HepG2 (cell line): ENCODE data around the gene HSPB6. TPM values are rescaled to one million over a fixed set of nuclear protein-coding genes. Genes with fewer than 3 reads are reported as not detected.

Experiments
- ELF4 ChIP-seq: sonication (generic); formaldehyde crosslinking; IDR thresholded peaks from 2 replicates; pipeline ENCODE4 v1.5.0; 2020; ENCODE audit warnings: missing genetic modification reagents, mild to moderate bottlenecking, moderate library complexity, borderline replicate concordance
- FOXA3 ChIP-seq: IDR thresholded peaks from 2 replicates; pipeline ENCODE4 v1.6.1; 2016; ENCODE audit warnings: missing genetic modification reagents, missing compliant biosample characterization
- FOXP1 ChIP-seq, 2 experiments: fragments of 450-650 bp in 1 of 2; IDR thresholded peaks; 2 replicates each; pipeline ENCODE4 v1.6.1; 2017 to 2018; ENCODE audit warnings: antibody characterized with exemption in 1 of 2
- HDAC6 ChIP-seq: fragments of 200-600 bp; sonication (generic); IDR thresholded peaks from 2 replicates; pipeline ENCODE4 v1.7.0; 2017; ENCODE audit warnings: mild to moderate bottlenecking, antibody characterized with exemption, low read length, low read depth
- HOXA7 ChIP-seq: sonication (generic); formaldehyde crosslinking; IDR thresholded peaks from 2 replicates; pipeline ENCODE4 v1.8.1; 2022; ENCODE audit warnings: mild to moderate bottlenecking, missing genetic modification reagents, moderate library complexity
- KDM2A ChIP-seq: sonication (generic); formaldehyde crosslinking; IDR thresholded peaks from 2 replicates; pipeline ENCODE4 v1.4.0; 2020; ENCODE audit warnings: low read depth, missing genetic modification reagents, borderline replicate concordance
- KLF16 ChIP-seq, 2 experiments: sonication (generic) in 1 of 2; formaldehyde crosslinking in 1 of 2; IDR thresholded peaks; 2 replicates each; pipeline versions ENCODE4 v1.6.1 to v1.8.0; 2016 to 2023; ENCODE audit warnings: missing genetic modification reagents in 2 of 2, missing compliant biosample characterization in 1 of 2
- KLF6 ChIP-seq: IDR thresholded peaks from 2 replicates; pipeline ENCODE4 v1.8.0; 2016; ENCODE audit warnings: missing biosample characterization, missing genetic modification reagents
- MAFK ChIP-seq, 2 experiments: IDR thresholded peaks in 1 of 2; conservative IDR thresholded peaks in 1 of 2; 2 replicates each; pipeline ENCODE4 v1.6.1; 2011; ENCODE audit warnings: improper control_type of control experiment in 2 of 2, low read length in 2 of 2
- NFYB ChIP-seq: sonication (generic); formaldehyde crosslinking; IDR thresholded peaks from 2 replicates; pipeline ENCODE4 v1.4.0; 2020; ENCODE audit warnings: missing genetic modification reagents
- ZNF205 ChIP-seq: IDR thresholded peaks from 2 replicates; pipeline ENCODE4 v1.6.1; 2018; ENCODE audit warnings: missing biosample characterization, missing genetic modification reagents
- ZNF234 ChIP-seq: sonication (generic); formaldehyde crosslinking; conservative IDR thresholded peaks from 2 replicates; pipeline ENCODE4 v1.5.1; 2020; ENCODE audit warnings: mild to moderate bottlenecking, missing genetic modification reagents
- ZNF333 ChIP-seq: sonication (generic); formaldehyde crosslinking; IDR thresholded peaks from 2 replicates; pipeline ENCODE4 v1.4.0; 2020; ENCODE audit warnings: mild to moderate bottlenecking, missing genetic modification reagents, borderline replicate concordance
- ZNF451 ChIP-seq: sonication (generic); formaldehyde crosslinking; IDR thresholded peaks from 2 replicates; pipeline ENCODE4 v1.5.0; 2020; ENCODE audit warnings: mild to moderate bottlenecking, missing genetic modification reagents
- ZNF619 ChIP-seq: sonication (generic); formaldehyde crosslinking; IDR thresholded peaks from 2 replicates; pipeline ENCODE4 v1.4.0; 2020; ENCODE audit warnings: mild to moderate bottlenecking, missing genetic modification reagents
- polyA plus RNA-seq, 8 experiments: library from polyadenylated mRNA; depleted of rRNA in 3 of 8; stranded (reverse) in 7 of 8; unstranded in 1 of 8; fragments of >200 nt; fragmentation: Illumina TruSeq in 4 of 8; extraction: Trizol in 4 of 8; gene quantifications; 2 replicates each; pipeline versions ENCODE4 v1.2.1 to v1.2.3, GENCODE V29; 2011 to 2016; ENCODE audit warnings: low read depth in 4 of 8, missing spikeins in 1 of 8, mixed read lengths in 1 of 8; ENCODE audit not compliant: insufficient read depth in 1 of 8
- total RNA-seq, 5 experiments: library from RNA; depleted of rRNA; stranded (reverse); fragments of >200 nt; fragmentation: Illumina TruSeq; extraction: Trizol; gene quantifications; 2 replicates each; pipeline ENCODE4 v1.2.3, GENCODE V29; 2016; ENCODE audit warnings: low read depth in 1 of 5
- TF ChIP-seq, protein P1 (sequence below): sonication (generic); formaldehyde crosslinking; conservative IDR thresholded peaks from 2 replicates; pipeline ENCODE4 v1.8.1; 2023; ENCODE audit warnings: missing genetic modification reagents
- TF ChIP-seq, protein P2 (sequence below): sonication (generic); formaldehyde crosslinking; IDR thresholded peaks from 2 replicates; pipeline ENCODE4 v1.4.0; 2020; ENCODE audit warnings: missing genetic modification reagents, mild to moderate bottlenecking, borderline replicate concordance
- TF ChIP-seq, protein P3 (sequence below), 2 experiments: sonication (generic) in 1 of 2; formaldehyde crosslinking in 1 of 2; IDR thresholded peaks; 2 replicates each; pipeline versions ENCODE4 v1.6.1 to v1.9.0; 2014 to 2022; ENCODE audit warnings: antibody characterized with exemption in 1 of 2, borderline replicate concordance in 1 of 2, inconsistent platforms in 1 of 2, low read depth in 1 of 2, missing genetic modification reagents in 1 of 2

The HSPB6 gene
- total and polyA plus RNA-seq, 2 of the 13 experiments (the other 11 are each of a cell fraction or from before 2014, with no cell fraction given), result 0.18 TPM; not detected in 1

DNA sequence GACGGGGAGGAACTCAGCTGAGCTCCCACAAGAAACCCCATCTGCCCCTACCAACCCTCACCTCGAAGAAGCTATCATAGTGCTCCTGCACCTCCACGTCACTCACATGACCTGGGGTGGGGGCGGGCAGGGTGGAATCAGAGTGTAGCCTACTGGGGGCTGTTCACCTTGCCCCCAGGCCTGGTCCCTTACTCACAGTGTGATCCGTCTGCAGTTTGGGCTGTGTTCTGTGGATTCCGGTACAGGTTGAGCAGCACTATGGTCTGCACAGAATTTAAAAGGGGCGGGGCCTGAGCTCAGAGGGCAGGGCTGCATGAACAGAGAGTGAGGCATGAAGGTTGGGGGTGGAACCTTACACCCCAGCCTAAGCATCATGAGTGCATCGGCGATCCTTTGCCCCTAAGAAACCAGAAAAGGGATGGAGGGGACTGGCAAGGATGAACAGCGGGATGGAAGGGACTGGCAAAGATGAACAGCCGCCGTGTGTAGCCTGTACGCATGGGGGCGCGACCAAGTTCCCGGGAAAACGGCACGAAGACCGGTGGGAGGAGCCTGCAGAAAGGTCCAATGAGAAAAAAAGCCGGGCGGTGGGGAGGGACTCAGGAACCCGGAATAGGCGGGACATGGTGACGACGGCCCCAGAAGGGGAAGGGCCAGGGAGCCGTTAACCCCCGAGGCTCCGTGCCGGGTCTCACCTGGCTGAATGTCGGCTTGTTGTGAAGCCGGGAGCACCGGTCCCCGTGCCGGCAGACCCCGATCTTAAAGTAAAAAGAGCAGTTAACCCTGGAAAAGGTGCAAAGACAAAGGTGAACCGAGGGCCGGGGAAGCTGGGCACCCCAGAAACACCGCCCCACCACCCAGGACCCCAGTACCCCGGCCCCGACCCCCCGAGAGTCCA lies 12.2 kb downstream of the HSPB6 start (continued):
- TF ChIP-seq MAFK (conservative IDR thresholded peaks at IDR 0.05 in 1 of 2, IDR thresholded peaks at IDR 0.05 in 1 of 2; ENCODE audit: low read length in 2 of 2) (no peak), ZNF451 (CRISPR knock-in tag) (no peak), ZNF619 (CRISPR knock-in tag) (no peak), KDM2A (CRISPR knock-in tag) (no peak), NFYB (CRISPR knock-in tag) (peak; percentile 77), ZNF205 (CRISPR knock-in tag) (no peak), KLF16 (CRISPR knock-in tag; IDR thresholded peaks at IDR 0.05) (no peak; a peak in 1 of 4 replicates), KLF6 (CRISPR knock-in tag) (no peak), FOXP1 (IDR thresholded peaks at IDR 0.05) (no peak), FOXP1 (CRISPR knock-in tag; IDR thresholded peaks at IDR 0.05) (no peak), ELF4 (no peak), FOXA3 (CRISPR knock-in tag) (no peak), HDAC6 (no peak), HOXA7 (CRISPR knock-in tag) (no peak), ZNF234 (no peak), ZNF333 (0 out of 2 replicates have a peak, but pooled peaks have one; percentile 22)
- TF ChIP-seq, protein P1, sequence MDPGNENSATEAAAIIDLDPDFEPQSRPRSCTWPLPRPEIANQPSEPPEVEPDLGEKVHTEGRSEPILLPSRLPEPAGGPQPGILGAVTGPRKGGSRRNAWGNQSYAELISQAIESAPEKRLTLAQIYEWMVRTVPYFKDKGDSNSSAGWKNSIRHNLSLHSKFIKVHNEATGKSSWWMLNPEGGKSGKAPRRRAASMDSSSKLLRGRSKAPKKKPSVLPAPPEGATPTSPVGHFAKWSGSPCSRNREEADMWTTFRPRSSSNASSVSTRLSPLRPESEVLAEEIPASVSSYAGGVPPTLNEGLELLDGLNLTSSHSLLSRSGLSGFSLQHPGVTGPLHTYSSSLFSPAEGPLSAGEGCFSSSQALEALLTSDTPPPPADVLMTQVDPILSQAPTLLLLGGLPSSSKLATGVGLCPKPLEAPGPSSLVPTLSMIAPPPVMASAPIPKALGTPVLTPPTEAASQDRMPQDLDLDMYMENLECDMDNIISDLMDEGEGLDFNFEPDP, result no peak
- TF ChIP-seq, protein P2, sequence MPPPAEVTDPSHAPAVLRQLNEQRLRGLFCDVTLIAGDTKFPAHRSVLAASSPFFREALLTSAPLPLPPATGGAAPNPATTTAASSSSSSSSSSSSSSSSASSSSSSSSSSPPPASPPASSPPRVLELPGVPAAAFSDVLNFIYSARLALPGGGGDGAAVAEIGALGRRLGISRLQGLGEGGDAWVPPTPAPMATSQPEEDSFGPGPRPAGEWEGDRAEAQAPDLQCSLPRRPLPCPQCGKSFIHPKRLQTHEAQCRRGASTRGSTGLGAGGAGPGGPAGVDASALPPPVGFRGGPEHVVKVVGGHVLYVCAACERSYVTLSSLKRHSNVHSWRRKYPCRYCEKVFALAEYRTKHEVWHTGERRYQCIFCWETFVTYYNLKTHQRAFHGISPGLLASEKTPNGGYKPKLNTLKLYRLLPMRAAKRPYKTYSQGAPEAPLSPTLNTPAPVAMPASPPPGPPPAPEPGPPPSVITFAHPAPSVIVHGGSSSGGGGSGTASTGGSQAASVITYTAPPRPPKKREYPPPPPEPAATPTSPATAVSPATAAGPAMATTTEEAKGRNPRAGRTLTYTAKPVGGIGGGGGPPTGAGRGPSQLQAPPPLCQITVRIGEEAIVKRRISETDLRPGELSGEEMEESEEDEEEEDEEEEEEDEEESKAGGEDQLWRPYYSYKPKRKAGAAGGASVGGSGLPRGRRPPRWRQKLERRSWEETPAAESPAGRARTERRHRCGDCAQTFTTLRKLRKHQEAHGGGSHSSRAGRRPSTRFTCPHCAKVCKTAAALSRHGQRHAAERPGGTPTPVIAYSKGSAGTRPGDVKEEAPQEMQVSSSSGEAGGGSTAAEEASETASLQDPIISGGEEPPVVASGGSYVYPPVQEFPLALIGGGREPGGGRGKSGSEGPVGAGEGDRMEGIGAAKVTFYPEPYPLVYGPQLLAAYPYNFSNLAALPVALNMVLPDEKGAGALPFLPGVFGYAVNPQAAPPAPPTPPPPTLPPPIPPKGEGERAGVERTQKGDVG (CRISPR knock-in tag), result no peak
- TF ChIP-seq, protein P3, sequence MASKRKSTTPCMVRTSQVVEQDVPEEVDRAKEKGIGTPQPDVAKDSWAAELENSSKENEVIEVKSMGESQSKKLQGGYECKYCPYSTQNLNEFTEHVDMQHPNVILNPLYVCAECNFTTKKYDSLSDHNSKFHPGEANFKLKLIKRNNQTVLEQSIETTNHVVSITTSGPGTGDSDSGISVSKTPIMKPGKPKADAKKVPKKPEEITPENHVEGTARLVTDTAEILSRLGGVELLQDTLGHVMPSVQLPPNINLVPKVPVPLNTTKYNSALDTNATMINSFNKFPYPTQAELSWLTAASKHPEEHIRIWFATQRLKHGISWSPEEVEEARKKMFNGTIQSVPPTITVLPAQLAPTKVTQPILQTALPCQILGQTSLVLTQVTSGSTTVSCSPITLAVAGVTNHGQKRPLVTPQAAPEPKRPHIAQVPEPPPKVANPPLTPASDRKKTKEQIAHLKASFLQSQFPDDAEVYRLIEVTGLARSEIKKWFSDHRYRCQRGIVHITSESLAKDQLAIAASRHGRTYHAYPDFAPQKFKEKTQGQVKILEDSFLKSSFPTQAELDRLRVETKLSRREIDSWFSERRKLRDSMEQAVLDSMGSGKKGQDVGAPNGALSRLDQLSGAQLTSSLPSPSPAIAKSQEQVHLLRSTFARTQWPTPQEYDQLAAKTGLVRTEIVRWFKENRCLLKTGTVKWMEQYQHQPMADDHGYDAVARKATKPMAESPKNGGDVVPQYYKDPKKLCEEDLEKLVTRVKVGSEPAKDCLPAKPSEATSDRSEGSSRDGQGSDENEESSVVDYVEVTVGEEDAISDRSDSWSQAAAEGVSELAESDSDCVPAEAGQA (IDR thresholded peaks at IDR 0.05; ENCODE audit: low read depth), result no peak
- TF ChIP-seq, protein P3 (CRISPR knock-in tag; IDR thresholded peaks at IDR 0.05; ENCODE audit: borderline replicate concordance), result no peak
